KOPT-K1 (cell line): ENCODE data around the gene ABCD1.

Experiments
- H3K27ac ChIP-seq: fragments of 200-600 bp; sonication (generic); 2 replicates; pipeline ENCODE4 v1.5.1; 2016; ENCODE audit warnings: antibody characterized with exemption, mild to moderate bottlenecking, low read depth, low read length; ENCODE audit not compliant: poor library complexity, severe bottlenecking
- H3K36me3 ChIP-seq: fragments of 200-600 bp; sonication (generic); 2 replicates; pipeline ENCODE4 v1.5.1; 2017; ENCODE audit warnings: antibody characterized with exemption, mild to moderate bottlenecking, low read length, moderate library complexity; ENCODE audit not compliant: insufficient read depth
- H3K9me3 ChIP-seq: fragments of 200-600 bp; sonication (generic); 2 replicates; pipeline ENCODE4 v1.5.1; 2017; ENCODE audit warnings: antibody characterized with exemption, low read length, mild to moderate bottlenecking; ENCODE audit not compliant: insufficient read depth, poor library complexity, severe bottlenecking

The ABCD1 gene

DNA sequence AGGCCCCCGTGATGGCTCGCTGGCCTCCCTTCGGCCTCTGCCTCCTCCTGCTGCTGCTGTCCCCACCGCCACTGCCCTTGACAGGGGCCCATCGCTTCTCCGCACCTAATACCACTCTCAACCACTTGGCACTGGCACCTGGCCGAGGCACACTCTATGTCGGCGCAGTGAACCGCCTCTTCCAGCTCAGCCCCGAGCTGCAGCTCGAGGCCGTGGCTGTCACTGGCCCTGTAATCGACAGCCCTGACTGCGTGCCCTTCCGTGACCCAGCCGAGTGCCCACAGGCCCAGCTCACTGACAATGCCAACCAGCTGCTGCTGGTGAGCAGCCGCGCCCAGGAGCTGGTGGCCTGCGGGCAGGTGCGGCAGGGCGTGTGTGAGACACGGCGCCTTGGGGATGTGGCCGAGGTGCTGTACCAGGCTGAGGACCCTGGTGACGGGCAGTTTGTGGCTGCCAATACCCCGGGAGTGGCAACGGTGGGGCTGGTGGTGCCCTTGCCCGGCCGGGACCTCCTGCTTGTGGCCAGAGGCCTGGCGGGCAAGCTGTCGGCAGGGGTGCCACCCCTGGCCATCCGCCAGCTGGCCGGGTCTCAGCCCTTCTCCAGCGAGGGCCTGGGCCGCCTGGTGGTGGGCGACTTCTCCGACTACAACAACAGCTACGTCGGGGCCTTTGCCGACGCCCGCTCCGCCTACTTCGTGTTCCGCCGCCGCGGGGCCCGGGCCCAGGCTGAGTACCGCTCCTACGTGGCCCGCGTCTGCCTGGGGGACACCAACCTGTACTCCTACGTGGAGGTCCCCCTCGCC, 42.4 kb downstream of the ABCD1 start:
- Histone ChIP-seq H3K36me3 (no peaks in the 10 kb centered on the region), H3K9me3 (no peaks in the 10 kb centered on the region), H3K27ac (peak overlapping the region; percentile 51)

GRCh38 chrX:153767674-153768055, 43.0 kb downstream of the ABCD1 start:
- H3K36me3 ChIP-seq: no peaks in the 10 kb centered on the region
- H3K9me3 ChIP-seq: no peaks in the 10 kb centered on the region
- H3K27ac ChIP-seq: peak overlapping the region; percentile 5

GRCh38 chrX:153768311-153769157, 43.9 kb downstream of the ABCD1 start:
- Histone ChIP-seq H3K27ac (peak overlapping the region; percentile 5), H3K9me3 (no peaks in the 10 kb centered on the region), H3K36me3 (no peaks in the 10 kb centered on the region)

DNA sequence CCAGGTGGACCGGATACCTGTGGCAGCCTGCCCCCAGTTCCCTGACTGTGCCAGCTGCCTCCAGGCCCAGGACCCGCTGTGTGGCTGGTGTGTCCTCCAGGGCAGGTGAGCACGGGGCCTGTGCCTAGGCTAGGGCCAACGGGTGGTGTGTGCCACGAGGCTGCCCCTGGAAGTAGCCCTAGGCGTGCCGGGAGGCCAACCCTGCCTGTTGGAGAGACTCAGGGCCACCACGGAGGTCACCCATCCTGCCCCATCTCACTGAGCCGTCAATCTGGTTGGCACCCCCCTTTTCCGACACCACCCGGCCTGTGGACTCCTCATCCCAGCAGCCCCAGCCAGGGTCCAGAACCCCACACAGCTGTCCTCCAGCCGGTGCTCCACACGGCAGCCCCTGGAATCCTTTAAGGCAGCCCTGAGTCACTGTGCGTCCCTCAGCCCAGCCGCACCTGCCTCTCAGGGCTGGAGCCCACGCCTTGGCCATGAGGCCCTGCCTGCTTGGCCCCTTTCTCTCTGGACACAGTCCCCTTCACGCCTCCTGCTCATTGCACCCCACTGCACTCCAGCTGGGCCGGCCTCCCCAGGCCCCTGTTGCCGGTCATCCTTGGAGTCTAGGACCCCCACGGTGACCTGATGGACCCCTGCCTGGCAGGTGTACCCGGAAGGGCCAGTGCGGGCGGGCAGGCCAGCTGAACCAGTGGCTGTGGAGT, 44.7 kb downstream of the ABCD1 start:
- Histone ChIP-seq H3K9me3 (no peaks in the 10 kb centered on the region), H3K27ac (no peak overlapping the region), H3K36me3 (no peaks in the 10 kb centered on the region)

DNA sequence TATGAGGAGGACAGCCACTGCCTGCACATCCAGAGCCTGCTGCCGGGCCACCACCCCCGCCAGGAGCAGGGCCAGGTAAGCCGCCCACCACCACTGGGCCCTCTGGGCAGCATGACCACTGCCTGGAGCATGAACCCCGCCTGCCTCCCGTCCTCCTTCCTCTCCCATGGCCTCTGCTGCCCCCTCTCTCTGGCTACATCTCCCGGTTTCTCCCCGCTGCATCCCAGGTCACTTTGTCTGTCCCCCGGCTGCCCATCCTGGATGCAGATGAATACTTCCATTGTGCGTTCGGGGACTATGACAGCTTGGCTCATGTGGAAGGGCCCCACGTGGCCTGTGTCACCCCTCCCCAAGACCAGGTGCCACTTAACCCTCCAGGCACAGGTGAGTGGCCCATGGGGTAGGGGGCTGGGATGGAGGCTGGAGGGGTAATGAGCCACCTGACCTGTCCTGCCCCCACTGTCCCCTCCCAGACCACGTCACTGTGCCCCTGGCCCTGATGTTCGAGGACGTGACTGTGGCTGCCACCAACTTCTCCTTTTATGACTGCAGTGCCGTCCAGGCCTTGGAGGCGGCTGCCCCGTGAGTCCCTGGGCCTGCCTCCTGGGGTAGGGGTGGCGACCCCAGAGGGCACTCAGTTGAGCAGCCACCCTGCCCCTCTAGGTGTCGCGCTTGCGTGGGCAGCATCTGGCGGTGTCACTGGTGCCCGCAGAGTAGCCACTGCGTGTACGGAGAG, 45.4 kb downstream of the ABCD1 start:
- Histone ChIP-seq H3K9me3 (no peaks in the 10 kb centered on the region), H3K36me3 (no peaks in the 10 kb centered on the region), H3K27ac (no peak overlapping the region)

DNA sequence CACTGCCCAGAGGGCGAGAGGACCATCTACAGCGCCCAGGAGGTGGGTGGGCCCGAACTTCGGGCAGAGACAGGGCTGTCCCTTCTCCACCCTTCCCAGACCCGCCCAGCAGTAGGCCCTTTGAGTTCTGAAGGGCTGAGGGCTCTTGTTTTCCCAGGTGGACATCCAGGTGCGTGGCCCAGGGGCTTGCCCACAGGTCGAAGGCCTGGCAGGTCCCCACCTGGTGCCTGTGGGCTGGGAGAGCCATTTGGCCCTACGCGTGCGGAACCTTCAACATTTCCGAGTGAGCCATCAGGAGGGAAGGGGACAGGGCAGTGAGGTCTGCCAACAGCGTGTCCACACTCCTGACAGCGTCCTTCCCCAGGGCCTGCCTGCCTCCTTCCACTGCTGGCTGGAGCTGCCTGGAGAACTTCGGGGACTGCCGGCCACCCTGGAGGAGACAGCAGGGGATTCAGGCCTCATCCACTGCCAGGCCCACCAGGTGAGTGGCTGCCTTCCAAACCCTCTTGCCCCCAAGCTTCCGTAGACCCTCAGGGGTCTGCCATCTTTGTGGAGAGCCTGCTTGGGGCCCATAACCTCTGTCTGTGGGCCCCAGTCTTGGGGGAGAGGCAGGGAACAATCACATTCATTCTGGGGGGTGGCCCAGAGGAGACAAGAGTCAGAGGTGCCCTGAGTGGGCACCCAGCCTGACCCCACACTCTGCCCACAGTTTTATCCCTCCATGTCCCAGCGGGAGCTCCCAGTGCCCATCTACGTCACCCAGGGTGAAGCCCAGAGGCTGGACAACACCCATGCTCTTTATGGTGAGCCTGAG, 46.2 kb downstream of the ABCD1 start:
- Histone ChIP-seq H3K27ac (no peak overlapping the region), H3K9me3 (no peaks in the 10 kb centered on the region), H3K36me3 (no peaks in the 10 kb centered on the region)

DNA sequence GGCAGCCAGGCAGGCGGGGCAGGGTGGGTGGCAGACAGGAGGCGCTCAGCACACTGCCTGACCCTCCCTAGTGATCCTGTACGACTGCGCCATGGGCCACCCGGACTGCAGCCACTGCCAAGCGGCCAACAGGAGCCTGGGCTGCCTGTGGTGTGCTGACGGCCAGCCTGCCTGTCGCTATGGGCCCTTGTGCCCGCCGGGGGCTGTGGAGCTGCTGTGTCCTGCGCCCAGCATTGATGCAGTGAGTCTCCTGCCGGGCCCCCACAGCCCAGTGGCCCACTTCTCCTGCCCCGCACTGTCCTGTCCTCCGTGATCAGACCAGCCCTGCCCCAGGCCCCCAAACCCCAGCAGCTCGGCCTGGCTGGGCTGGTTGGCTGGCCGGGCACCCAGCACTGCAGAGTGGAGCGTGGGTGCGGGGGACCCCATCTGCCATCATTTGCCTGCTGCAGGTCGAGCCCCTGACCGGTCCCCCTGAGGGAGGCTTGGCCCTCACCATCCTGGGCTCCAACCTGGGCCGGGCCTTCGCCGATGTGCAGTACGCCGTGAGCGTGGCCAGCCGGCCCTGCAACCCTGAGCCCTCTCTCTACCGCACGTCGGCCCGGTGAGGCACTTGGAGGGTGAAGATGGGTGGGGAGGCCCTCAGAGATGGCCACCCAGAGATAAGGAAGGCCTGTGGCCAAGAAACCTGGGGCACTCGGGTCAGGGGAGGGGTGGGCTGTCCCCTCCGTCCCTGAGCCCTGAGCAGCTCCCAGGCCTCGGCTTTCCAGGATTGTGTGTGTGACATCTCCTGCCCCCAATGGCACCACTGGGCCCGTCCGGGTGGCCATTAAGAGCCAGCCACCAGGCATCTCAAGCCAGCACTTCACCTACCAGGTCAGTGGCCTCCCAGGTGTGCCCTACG, 47.0 kb downstream of the ABCD1 start:
- Histone ChIP-seq H3K36me3 (no peaks in the 10 kb centered on the region), H3K9me3 (no peaks in the 10 kb centered on the region), H3K27ac (no peak overlapping the region)

DNA sequence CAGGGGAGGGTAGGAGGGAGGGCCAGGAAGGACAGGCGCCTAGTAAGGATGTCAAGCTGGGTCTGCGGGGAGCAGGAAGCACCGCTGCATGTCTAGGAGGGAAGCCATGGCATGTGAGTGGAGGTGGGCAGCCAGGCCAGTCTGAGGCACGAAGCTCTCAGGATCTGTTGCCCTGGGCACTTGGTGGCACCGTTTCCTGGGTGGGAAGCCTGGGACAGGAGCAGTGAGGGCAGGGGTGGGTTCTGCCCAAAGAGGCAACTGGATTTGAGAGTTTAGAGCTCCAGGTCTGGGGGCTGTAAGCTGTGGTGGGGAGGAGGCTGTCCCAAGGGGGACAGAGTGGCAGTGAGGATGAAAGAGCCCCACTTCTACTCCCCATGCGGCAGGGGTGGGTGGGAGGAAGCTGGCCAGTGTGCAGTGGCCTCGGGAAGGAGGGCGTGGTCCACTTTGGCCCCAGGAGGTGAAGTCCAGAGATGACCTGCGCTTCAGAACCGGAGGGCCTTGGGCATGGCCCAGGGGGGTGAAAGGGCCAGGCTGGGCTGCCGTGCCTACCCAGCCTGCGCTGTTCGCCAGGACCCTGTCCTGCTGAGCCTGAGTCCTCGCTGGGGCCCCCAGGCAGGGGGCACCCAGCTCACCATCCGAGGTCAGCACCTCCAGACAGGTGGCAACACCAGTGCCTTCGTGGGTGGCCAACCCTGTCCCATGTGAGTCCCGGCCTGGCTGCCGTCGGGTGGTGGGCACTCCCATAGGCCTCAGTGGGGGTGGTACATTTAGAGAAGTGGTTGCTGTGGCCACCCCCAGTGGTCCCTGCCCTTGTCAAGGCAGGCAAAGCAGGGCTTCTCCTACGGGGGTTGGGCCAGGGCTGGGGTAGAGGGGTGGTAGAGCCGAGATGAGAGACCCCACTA, 47.9 kb downstream of the ABCD1 start:
- Histone ChIP-seq H3K9me3 (no peaks in the 10 kb centered on the region), H3K27ac (no peak overlapping the region), H3K36me3 (no peaks in the 10 kb centered on the region)

DNA sequence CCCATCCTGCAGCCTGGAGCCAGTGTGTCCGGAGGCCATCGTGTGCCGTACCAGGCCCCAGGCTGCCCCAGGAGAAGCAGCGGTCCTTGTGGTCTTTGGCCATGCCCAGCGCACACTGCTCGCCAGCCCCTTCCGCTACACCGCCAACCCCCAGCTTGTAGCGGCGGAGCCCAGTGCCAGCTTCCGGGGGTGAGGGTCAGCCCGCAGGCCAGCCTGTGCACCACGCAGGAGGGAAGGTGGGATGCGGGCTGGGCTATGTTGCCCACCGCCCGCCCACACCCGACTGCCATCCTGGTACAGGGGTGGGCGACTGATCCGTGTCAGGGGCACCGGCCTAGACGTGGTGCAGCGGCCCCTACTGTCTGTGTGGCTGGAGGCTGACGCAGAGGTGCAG, 48.6 kb downstream of the ABCD1 start:
- Histone ChIP-seq H3K36me3 (no peaks in the 10 kb centered on the region), H3K27ac (no peak overlapping the region), H3K9me3 (no peaks in the 10 kb centered on the region)

GRCh38 chrX:153773741-153774575, 49.3 kb downstream of the ABCD1 start:
- Histone ChIP-seq H3K9me3 (no peaks in the 10 kb centered on the region), H3K27ac (no peak overlapping the region), H3K36me3 (no peaks in the 10 kb centered on the region)

GRCh38 chrX:153774576-153775292, 50.1 kb downstream of the ABCD1 start:
- Histone ChIP-seq H3K36me3 (no peaks in the 10 kb centered on the region), H3K9me3 (no peaks in the 10 kb centered on the region), H3K27ac (no peak overlapping the region)
